Type B pancreatic cell (in vitro differentiated cells): ENCODE results near the gene EIF4G1. TPM values are rescaled to one million over a fixed set of nuclear protein-coding genes. Genes with fewer than 3 reads are reported as not detected.

Source experiments
- DNase-seq: peaks from one replicate; pipeline ENCODE4 v3.0.0; 2021; ENCODE audit warnings: mixed read lengths; ENCODE audit not compliant: unreplicated experiment; ENCODE audit errors: extremely low spot score
- H3K27ac Mint-ChIP-seq: 2 replicates; pipeline ENCODE4 v1.8.0; 2021; ENCODE audit warnings: mild to moderate bottlenecking, mixed read lengths
- H3K27me3 Mint-ChIP-seq: 2 replicates; pipeline ENCODE4 v1.8.0; 2021; ENCODE audit warnings: mixed read lengths
- H3K36me3 Mint-ChIP-seq: 2 replicates; pipeline ENCODE4 v1.8.0; 2021; ENCODE audit warnings: mixed read lengths
- H3K4me1 Mint-ChIP-seq: one replicate; pipeline ENCODE4 v1.8.0; 2021; ENCODE audit warnings: mixed read lengths; ENCODE audit not compliant: unreplicated experiment
- H3K4me3 Mint-ChIP-seq: 2 replicates; pipeline ENCODE4 v1.8.0; 2021; ENCODE audit warnings: mild to moderate bottlenecking, mixed read lengths
- H3K9me3 Mint-ChIP-seq: 2 replicates; pipeline ENCODE4 v1.8.0; 2021; ENCODE audit warnings: mixed read lengths
- total RNA-seq: library from RNA; stranded (reverse); gene quantifications from 2 replicates; pipeline ENCODE4 v1.2.1, GENCODE V29; 2021; ENCODE audit warnings: low replicate concordance
- TF ChIP-seq, protein P1 (sequence below): fragments of 200-600 bp; sonication (generic); conservative IDR thresholded peaks from 2 replicates; pipeline ENCODE4 v1.5.0; 2021; ENCODE audit warnings: antibody characterized with exemption, mild to moderate bottlenecking

The EIF4G1 gene
- total RNA-seq, 1 donor from 2014 or later = 371 TPM

DNA sequence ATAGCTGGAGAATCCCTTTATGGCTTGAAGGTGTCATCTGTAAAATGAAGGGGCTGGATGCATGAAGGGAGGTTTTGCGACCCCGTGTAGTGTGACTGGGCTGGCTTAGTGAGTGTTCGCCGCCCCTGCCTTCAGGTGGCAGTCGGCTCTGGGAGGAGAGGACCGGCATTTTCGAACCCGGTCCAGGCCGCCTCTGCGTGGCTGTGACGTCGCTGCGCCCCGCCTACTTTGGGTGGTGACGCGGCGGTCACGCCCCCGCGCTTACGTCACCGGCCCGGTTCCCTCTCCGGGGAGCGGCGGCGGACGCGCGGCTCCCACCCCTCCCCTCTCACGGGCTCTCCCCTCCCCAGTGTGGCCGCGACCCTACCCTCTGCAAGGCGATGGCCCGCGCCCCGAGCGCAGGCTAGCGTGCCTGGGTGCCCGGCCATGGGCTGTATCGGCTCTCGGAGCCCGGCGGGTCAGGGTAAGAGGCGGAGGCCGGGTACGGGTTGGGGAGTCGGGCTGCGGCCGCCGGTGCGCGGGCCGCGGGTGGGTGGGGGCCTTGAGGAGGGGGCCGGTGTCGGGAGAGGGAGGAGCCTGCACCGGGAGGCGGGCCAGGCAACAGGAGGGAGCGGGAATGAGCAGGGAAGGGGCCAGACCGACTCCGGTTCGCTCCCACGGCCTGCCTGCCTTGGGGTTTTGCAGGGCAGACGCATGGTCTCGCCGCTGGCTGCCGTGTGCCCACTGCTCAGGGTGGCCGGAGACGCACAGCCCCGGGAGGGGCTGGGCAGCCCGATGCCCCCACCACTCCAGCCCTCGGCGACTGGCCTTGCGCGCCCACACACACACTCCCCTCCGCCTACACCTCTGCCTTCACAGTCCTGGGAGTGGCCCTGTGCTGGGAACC is 21.5 kb downstream of the EIF4G1 start:
- peak; percentile 93 for DNase-seq
- H3K27me3 Mint-ChIP-seq = no peaks in the 10 kb centered on the region
- TF ChIP-seq, protein P1, sequence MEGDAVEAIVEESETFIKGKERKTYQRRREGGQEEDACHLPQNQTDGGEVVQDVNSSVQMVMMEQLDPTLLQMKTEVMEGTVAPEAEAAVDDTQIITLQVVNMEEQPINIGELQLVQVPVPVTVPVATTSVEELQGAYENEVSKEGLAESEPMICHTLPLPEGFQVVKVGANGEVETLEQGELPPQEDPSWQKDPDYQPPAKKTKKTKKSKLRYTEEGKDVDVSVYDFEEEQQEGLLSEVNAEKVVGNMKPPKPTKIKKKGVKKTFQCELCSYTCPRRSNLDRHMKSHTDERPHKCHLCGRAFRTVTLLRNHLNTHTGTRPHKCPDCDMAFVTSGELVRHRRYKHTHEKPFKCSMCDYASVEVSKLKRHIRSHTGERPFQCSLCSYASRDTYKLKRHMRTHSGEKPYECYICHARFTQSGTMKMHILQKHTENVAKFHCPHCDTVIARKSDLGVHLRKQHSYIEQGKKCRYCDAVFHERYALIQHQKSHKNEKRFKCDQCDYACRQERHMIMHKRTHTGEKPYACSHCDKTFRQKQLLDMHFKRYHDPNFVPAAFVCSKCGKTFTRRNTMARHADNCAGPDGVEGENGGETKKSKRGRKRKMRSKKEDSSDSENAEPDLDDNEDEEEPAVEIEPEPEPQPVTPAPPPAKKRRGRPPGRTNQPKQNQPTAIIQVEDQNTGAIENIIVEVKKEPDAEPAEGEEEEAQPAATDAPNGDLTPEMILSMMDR = no peak
- peaks cover 29% of the 10 kb centered on the region for H3K4me1 Mint-ChIP-seq
- peaks cover 25% of the 10 kb centered on the region for H3K36me3 Mint-ChIP-seq
- peak overlapping the region; percentile 98 for H3K27ac Mint-ChIP-seq
- H3K4me3 Mint-ChIP-seq = peak overlapping the region; percentile 91
- no peaks in the 10 kb centered on the region for H3K9me3 Mint-ChIP-seq

DNA sequence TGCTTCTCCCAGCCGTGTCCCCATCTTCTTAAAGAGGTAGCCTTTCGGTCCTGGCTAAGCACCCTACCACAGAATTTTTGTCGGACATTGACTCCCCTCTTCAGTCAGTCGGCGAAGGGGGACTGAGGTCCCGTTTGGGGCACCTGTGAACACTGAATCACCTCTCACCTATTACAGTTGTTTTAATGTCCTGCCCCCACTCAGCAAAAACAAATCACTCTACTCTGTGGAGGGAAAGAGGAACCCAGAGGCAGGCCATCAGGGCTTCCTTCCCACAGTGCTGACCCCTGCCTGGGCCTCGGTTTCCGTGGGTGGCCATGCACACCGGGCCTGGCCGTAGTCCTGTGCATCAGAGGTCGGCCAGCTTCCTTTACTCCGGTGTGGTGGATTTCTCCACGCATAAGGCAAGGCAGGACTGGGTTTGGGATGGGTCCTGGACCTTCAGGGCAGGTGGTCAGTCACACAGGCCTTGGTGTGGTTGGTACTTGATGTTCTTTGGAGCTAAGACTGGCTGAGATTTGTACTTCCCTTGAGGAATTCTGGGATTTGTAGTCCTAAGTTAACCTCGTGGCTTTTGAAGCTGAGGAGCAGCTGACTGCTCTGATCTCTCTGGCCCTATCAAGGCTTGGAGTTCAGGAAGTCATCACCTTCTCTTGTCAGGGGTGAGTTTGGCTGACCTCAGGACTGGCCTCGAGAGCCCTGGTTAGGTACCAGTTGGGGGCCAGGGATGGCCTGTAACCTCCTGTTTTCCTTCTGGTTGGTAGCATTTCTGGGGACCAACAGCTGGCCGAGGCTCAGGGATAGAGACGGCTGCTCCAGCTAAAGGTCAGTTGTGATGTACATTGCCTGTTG is 22.4 kb downstream of the EIF4G1 start:
- peaks cover 29% of the 10 kb centered on the region for H3K4me1 Mint-ChIP-seq
- TF ChIP-seq, protein P1 = no peak
- H3K36me3 Mint-ChIP-seq = peaks cover 24% of the 10 kb centered on the region
- H3K4me3 Mint-ChIP-seq = peak overlapping the region; percentile 91
- DNase-seq = no peak
- H3K27ac Mint-ChIP-seq = peak overlapping the region; percentile 98
- no peaks in the 10 kb centered on the region for H3K27me3 Mint-ChIP-seq
- no peaks in the 10 kb centered on the region for H3K9me3 Mint-ChIP-seq

DNA sequence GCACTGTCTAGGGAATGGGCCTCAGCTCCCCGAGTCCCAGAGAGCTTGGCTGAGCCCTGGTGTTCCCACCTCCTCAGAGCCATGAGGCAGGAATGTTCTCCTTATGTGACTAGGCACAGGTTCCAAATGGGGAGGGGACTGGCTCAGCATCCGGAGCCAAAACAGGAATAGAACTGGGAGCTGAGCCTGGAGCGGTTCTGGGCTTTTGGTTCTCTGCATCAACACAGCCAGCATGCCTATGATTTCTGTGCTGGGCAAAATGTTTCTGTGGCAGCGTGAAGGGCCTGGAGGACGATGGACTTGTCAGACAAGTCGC is 23.0 kb downstream of the EIF4G1 start, which contains the start of gene FAM131A:
Gene FAM131A, plus strand, starts transcription at position 202 of the 316 bp plus-strand sequence. Its CDS starts 31 bp downstream, at position 233.
- Mint-ChIP-seq H3K9me3 (no peaks in the 10 kb centered on the region), H3K4me1 (peaks cover 29% of the 10 kb centered on the region)
- TF ChIP-seq, protein P1 = no peak

DNA sequence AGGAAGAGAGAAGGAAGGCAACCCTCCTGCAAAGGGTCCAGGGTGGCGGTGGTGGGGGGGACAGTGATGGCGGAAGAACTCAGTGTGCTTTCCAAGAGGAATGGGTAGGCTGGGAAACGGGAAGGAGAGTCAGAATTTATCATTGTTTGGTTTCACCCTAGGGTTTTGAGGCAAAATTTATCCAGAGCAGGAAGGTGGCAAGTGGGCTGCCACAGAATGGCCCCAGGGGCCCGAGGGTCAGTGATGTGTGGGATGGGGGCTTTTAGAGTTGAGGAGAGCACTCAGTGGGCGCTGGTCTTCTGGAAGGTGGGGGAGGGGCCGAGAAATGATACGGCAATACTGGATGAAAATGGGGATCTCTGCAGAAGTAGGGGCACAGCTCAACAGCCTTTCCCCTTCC is 23.6 kb downstream of the EIF4G1 start:
- H3K4me1 Mint-ChIP-seq = peaks cover 33% of the 10 kb centered on the region

More for the DNA sequence above, 23.0 kb downstream of the EIF4G1 start, which contains the start of gene FAM131A:
- DNase-seq = no peak
- H3K27me3 Mint-ChIP-seq = no peaks in the 10 kb centered on the region
- H3K36me3 Mint-ChIP-seq = peaks cover 21% of the 10 kb centered on the region
- H3K27ac Mint-ChIP-seq = peak within 1 kb of the TSS; percentile 98
- peak within 1 kb of the TSS; percentile 91 for H3K4me3 Mint-ChIP-seq

DNA sequence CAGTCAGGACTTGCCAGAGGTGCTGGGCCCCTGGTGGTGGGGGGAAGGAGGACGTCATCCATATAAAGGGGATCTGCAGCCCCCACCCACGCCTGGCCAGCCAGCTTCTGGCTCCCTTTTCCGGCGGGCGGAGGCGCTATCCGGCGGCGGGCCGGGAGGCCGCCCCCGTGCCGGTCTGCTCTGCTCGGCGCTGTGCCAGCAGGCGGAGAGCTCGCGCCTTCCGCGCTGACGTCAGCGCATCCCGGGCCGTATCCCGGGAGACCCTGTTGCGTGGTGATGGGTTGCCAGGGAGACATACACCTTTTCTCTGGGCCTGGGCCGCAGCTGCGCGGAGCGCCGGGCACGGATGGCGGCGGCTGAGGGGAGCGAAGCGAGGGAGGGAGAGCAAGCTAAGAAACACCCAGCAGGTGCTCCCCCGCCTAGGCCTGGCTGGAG is 24.1 kb downstream of the EIF4G1 start:
- Mint-ChIP-seq H3K4me3 (peak overlapping the region; percentile 91), H3K36me3 (peaks cover 18% of the 10 kb centered on the region), H3K9me3 (no peaks in the 10 kb centered on the region), H3K27me3 (no peaks in the 10 kb centered on the region), H3K4me1 (peaks cover 37% of the 10 kb centered on the region), H3K27ac (peak overlapping the region; percentile 98)
- TF ChIP-seq, protein P1 = peak; percentile 41
- DNase-seq = peak; percentile 82

More for the DNA sequence above, 23.6 kb downstream of the EIF4G1 start:
- Mint-ChIP-seq H3K36me3 (peaks cover 19% of the 10 kb centered on the region), H3K9me3 (no peaks in the 10 kb centered on the region), H3K4me3 (peak overlapping the region; percentile 91), H3K27ac (peak overlapping the region; percentile 98), H3K27me3 (no peaks in the 10 kb centered on the region)
- TF ChIP-seq, protein P1 = no peak
- DNase-seq = no peak
